K562 (cell line): ENCODE data around the gene SLC38A10. TPM values are rescaled to one million over a fixed set of nuclear protein-coding genes. Genes with fewer than 3 reads are reported as not detected.

Experiments used
- CCAR2 ChIP-seq: fragments of 200-400 bp; formaldehyde crosslinking; IDR thresholded peaks from 2 replicates; pipeline ENCODE4 v1.6.1; 2017; ENCODE audit warnings: mild to moderate bottlenecking, low read depth, low read length
- SNIP1 ChIP-seq: fragments of 450-650 bp; IDR thresholded peaks from 2 replicates; pipeline ENCODE4 v1.7.1; 2017; ENCODE audit warnings: low read depth, mild to moderate bottlenecking
- ZNF175 ChIP-seq: fragments of 200-800 bp; sonication (Bioruptor generic); IDR thresholded peaks from 2 replicates; pipeline ENCODE4 v1.6.1; 2016; ENCODE audit warnings: low read depth, mild to moderate bottlenecking, missing genetic modification characterization, missing compliant biosample characterization
- ZNF445 ChIP-seq: fragments of 250-450 bp; sonication (Bioruptor Pico); IDR thresholded peaks from 2 replicates; pipeline ENCODE4 v1.4.0; 2020; ENCODE audit warnings: low read depth, mild to moderate bottlenecking, moderate library complexity
- ZNF740 ChIP-seq, 3 experiments: fragments of 200-800 bp in 1 of 3; sonication (Bioruptor generic) in 1 of 3; sonication (generic) in 1 of 3; formaldehyde crosslinking in 1 of 3; IDR thresholded peaks; 2 replicates each; pipeline versions ENCODE4 v1.6.1 to v1.8.0; 2016 to 2022; ENCODE audit warnings: mild to moderate bottlenecking in 2 of 3, missing compliant biosample characterization in 2 of 3, missing genetic modification characterization in 2 of 3, missing genetic modification reagents in 1 of 3
- ZZZ3 ChIP-seq: fragments of 450-650 bp; IDR thresholded peaks from 2 replicates; pipeline ENCODE4 v1.6.1; 2016; ENCODE audit warnings: antibody characterized with exemption, mild to moderate bottlenecking, moderate library complexity
- polyA plus RNA-seq, 8 experiments: library from polyadenylated mRNA; depleted of rRNA in 4 of 8; stranded (reverse) in 5 of 8; unstranded in 3 of 8; fragments of >200 nt; fragmentation: Nextera tagmentation in 2 of 8; fragmentation: Illumina TruSeq in 1 of 8; extraction: Ambion mirVana in 2 of 8; extraction: Trizol in 1 of 8; gene quantifications; 2 replicates each; pipeline versions ENCODE4 v1.2.1 to v1.2.3, GENCODE V29; 2011 to 2014; ENCODE audit warnings: inconsistent platforms in 1 of 8, missing spikeins in 1 of 8
- total RNA-seq, 7 experiments: library from RNA; depleted of rRNA in 6 of 7; stranded (reverse); fragments of >200 nt in 6 of 7; fragmentation: Illumina TruSeq in 2 of 7; extraction: Trizol in 2 of 7; gene quantifications; 2 replicates each; pipeline versions ENCODE4 v1.2.1 to v1.2.3, GENCODE V29; 2011 to 2021; ENCODE audit warnings: low replicate concordance in 1 of 7
- TF ChIP-seq, protein P1 (sequence below), 2 experiments: fragments of 450-650 bp in 1 of 2; sonication (generic) in 1 of 2; formaldehyde crosslinking in 1 of 2; IDR thresholded peaks; 2 replicates each; pipeline versions ENCODE4 v1.7.1 to v1.9.0; 2016 to 2022; ENCODE audit warnings: inconsistent platforms in 1 of 2, mild to moderate bottlenecking in 1 of 2, missing genetic modification reagents in 1 of 2
- TF ChIP-seq, protein P2 (sequence below), 3 experiments: fragments of 200-800 bp in 1 of 3; fragments of 250-450 bp in 1 of 3; fragments of 450-650 bp in 1 of 3; sonication (Bioruptor Pico) in 1 of 3; sonication (Bioruptor generic) in 1 of 3; formaldehyde crosslinking in 1 of 3; IDR thresholded peaks; 2 replicates each; pipeline versions ENCODE4 v1.6.1 to v1.8.0; 2016 to 2022; ENCODE audit warnings: mild to moderate bottlenecking in 2 of 3, missing genetic modification characterization in 2 of 3, missing compliant biosample characterization in 1 of 3, moderate library complexity in 1 of 3
- TF ChIP-seq, protein P3 (sequence below): sonication (generic); formaldehyde crosslinking; IDR thresholded peaks from 2 replicates; pipeline ENCODE4 v1.4.0; 2020; ENCODE audit warnings: mild to moderate bottlenecking, missing genetic modification reagents

Gene SLC38A10
- total and polyA plus RNA-seq, 9 of the 15 experiments (the other 6 are each of a cell fraction or from before 2014, with no cell fraction given) = 0.45 to 54.2 (median 13.8) TPM

DNA sequence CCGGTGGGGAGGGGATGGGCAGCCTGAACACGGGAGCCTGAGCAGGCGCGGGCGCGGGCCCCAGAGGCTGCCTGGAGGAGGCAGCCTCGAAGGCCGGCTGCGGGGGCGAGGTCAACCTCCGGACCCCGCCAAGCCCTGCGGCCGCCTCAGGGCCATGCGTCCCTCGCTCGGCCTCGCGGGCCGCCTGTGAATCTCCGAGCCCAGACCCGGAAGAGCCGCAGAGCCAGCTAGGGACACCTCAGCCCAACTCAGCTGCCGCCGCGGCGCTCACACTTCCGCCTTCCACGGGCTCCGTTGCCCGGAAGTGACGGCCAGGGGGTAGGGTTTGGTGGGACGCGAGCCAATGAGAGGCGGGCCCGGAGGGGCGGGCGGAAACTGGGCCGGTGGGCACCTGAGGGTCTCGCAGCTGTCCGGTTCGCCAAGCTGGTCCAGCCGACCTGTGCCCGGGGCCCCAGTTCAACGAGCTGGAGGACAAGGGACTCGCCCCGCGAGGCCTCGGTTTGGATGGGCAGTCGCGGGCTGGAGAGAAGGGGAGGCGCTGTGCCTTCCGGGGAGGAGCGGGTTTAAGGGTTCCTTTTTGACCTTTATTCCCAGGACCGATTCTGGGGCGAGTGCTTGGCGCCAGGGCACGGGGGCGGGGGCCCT is at the start of gene SLC38A10 (continued):
- TF ChIP-seq, protein P1, sequence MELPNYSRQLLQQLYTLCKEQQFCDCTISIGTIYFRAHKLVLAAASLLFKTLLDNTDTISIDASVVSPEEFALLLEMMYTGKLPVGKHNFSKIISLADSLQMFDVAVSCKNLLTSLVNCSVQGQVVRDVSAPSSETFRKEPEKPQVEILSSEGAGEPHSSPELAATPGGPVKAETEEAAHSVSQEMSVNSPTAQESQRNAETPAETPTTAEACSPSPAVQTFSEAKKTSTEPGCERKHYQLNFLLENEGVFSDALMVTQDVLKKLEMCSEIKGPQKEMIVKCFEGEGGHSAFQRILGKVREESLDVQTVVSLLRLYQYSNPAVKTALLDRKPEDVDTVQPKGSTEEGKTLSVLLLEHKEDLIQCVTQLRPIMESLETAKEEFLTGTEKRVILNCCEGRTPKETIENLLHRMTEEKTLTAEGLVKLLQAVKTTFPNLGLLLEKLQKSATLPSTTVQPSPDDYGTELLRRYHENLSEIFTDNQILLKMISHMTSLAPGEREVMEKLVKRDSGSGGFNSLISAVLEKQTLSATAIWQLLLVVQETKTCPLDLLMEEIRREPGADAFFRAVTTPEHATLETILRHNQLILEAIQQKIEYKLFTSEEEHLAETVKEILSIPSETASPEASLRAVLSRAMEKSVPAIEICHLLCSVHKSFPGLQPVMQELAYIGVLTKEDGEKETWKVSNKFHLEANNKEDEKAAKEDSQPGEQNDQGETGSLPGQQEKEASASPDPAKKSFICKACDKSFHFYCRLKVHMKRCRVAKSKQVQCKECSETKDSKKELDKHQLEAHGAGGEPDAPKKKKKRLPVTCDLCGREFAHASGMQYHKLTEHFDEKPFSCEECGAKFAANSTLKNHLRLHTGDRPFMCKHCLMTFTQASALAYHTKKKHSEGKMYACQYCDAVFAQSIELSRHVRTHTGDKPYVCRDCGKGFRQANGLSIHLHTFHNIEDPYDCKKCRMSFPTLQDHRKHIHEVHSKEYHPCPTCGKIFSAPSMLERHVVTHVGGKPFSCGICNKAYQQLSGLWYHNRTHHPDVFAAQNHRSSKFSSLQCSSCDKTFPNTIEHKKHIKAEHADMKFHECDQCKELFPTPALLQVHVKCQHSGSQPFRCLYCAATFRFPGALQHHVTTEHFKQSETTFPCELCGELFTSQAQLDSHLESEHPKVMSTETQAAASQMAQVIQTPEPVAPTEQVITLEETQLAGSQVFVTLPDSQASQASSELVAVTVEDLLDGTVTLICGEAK (IDR thresholded peaks at IDR 0.05) = peak; percentile 95
- TF ChIP-seq, protein P1 (CRISPR knock-in tag; IDR thresholded peaks at IDR 0.05) = no peak
- TF ChIP-seq ZZZ3 = no peak
- TF ChIP-seq, protein P2, sequence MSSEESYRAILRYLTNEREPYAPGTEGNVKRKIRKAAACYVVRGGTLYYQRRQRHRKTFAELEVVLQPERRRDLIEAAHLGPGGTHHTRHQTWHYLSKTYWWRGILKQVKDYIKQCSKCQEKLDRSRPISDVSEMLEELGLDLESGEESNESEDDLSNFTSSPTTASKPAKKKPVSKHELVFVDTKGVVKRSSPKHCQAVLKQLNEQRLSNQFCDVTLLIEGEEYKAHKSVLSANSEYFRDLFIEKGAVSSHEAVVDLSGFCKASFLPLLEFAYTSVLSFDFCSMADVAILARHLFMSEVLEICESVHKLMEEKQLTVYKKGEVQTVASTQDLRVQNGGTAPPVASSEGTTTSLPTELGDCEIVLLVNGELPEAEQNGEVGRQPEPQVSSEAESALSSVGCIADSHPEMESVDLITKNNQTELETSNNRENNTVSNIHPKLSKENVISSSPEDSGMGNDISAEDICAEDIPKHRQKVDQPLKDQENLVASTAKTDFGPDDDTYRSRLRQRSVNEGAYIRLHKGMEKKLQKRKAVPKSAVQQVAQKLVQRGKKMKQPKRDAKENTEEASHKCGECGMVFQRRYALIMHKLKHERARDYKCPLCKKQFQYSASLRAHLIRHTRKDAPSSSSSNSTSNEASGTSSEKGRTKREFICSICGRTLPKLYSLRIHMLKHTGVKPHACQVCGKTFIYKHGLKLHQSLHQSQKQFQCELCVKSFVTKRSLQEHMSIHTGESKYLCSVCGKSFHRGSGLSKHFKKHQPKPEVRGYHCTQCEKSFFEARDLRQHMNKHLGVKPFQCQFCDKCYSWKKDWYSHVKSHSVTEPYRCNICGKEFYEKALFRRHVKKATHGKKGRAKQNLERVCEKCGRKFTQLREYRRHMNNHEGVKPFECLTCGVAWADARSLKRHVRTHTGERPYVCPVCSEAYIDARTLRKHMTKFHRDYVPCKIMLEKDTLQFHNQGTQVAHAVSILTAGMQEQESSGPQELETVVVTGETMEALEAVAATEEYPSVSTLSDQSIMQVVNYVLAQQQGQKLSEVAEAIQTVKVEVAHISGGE (CRISPR knock-in tag; IDR thresholded peaks at IDR 0.05) = peak in 2 of 3 experiments; percentile 46 to 82; a peak in 3 of 6 replicates
- TF ChIP-seq, protein P3, sequence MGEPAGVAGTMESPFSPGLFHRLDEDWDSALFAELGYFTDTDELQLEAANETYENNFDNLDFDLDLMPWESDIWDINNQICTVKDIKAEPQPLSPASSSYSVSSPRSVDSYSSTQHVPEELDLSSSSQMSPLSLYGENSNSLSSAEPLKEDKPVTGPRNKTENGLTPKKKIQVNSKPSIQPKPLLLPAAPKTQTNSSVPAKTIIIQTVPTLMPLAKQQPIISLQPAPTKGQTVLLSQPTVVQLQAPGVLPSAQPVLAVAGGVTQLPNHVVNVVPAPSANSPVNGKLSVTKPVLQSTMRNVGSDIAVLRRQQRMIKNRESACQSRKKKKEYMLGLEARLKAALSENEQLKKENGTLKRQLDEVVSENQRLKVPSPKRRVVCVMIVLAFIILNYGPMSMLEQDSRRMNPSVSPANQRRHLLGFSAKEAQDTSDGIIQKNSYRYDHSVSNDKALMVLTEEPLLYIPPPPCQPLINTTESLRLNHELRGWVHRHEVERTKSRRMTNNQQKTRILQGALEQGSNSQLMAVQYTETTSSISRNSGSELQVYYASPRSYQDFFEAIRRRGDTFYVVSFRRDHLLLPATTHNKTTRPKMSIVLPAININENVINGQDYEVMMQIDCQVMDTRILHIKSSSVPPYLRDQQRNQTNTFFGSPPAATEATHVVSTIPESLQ (CRISPR knock-in tag) = no peak
- TF ChIP-seq SNIP1 = no peak
- TF ChIP-seq ZNF740 (CRISPR knock-in tag; IDR thresholded peaks at IDR 0.05) = no peak
- TF ChIP-seq ZNF740 (tag; IDR thresholded peaks at IDR 0.05) = no peak
- TF ChIP-seq CCAR2 = no peak
- no peak for TF ChIP-seq ZNF175 (CRISPR knock-in tag)
- TF ChIP-seq ZNF445 (CRISPR knock-in tag) = no peak
